ENCODE data around the gene CDKL4. TPM values are rescaled to one million over a fixed set of nuclear protein-coding genes. Genes with fewer than 3 reads are reported as not detected.

Gene CDKL4
- total RNA-seq, 1 donor from 2014 or later: 2.0 TPM

DNA sequence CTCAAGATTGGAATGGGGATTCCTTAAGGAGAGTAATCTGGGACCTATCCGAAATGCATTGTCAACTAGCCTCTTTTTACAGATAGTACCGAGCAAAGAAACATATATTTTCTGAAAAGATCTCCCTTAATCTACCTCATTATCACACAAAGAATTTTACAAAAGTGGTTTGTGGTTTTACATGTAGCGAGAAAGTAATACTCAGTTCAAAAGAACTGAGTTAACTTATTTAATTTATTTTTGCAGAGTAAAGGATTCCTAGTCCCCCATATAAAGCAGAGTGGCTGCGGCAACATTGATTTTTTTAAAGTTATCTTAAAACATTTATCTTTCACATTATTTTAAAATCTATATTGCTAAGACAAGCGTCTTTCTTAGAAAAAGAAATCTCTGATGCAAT, 107.0 kb downstream of the CDKL4 start:
- H3K9me3 Mint-ChIP-seq (ENCODE audit: low read depth): no peaks in the 10 kb centered on the region
- H3K27me3 Mint-ChIP-seq: no peaks in the 10 kb centered on the region
- H3K4me1 Mint-ChIP-seq (ENCODE audit: low read depth): peaks cover 4% of the 10 kb centered on the region
- no peak for DNase-seq (ENCODE audit: low spot score, unreplicated experiment)
- TF ChIP-seq, protein P1, sequence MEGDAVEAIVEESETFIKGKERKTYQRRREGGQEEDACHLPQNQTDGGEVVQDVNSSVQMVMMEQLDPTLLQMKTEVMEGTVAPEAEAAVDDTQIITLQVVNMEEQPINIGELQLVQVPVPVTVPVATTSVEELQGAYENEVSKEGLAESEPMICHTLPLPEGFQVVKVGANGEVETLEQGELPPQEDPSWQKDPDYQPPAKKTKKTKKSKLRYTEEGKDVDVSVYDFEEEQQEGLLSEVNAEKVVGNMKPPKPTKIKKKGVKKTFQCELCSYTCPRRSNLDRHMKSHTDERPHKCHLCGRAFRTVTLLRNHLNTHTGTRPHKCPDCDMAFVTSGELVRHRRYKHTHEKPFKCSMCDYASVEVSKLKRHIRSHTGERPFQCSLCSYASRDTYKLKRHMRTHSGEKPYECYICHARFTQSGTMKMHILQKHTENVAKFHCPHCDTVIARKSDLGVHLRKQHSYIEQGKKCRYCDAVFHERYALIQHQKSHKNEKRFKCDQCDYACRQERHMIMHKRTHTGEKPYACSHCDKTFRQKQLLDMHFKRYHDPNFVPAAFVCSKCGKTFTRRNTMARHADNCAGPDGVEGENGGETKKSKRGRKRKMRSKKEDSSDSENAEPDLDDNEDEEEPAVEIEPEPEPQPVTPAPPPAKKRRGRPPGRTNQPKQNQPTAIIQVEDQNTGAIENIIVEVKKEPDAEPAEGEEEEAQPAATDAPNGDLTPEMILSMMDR (IDR thresholded peaks at IDR 0.05; ENCODE audit: unreplicated experiment): no peak
- no peaks in the 10 kb centered on the region for H3K36me3 Mint-ChIP-seq (ENCODE audit: insufficient read depth)
- no peak overlapping the region for H3K4me3 Mint-ChIP-seq (ENCODE audit: low read depth)
- no peak overlapping the region for H3K27ac Mint-ChIP-seq

DNA sequence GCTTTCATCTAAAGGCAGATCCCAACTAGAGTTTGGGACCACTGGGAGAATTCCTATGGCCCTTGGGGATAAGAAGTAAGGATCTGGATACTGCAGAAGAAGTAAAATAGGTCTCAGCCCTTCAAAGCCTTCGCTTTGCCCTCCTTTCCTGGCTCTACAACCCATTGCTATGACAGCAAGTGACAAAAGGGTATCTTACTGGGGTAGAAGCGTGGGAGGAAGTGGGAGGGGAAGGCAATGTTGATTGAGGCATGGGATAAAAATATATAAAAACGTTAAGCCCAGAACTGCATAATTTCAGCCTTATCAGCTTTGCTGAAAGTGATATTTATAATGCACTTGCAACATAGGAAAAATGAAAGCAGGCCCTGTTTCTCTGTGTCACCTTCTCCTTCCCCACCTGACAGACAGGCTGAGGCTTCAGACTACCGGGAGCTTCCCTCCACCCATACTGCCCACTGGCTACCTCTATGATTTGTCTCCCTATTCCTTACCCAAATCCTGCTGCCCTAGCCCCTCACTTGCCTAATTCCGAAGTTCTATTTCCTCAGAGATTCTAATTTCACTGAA, 108.0 kb downstream of the CDKL4 start:
- Mint-ChIP-seq H3K4me1 (ENCODE audit: low read depth) (no peaks in the 10 kb centered on the region), H3K27ac (no peak overlapping the region), H3K4me3 (ENCODE audit: low read depth) (no peak overlapping the region), H3K36me3 (ENCODE audit: insufficient read depth) (no peaks in the 10 kb centered on the region), H3K27me3 (no peaks in the 10 kb centered on the region), H3K9me3 (ENCODE audit: low read depth) (no peaks in the 10 kb centered on the region)
- TF ChIP-seq, protein P1 (IDR thresholded peaks at IDR 0.05; ENCODE audit: unreplicated experiment): no peak
- DNase-seq (ENCODE audit: low spot score, unreplicated experiment): no peak

DNA sequence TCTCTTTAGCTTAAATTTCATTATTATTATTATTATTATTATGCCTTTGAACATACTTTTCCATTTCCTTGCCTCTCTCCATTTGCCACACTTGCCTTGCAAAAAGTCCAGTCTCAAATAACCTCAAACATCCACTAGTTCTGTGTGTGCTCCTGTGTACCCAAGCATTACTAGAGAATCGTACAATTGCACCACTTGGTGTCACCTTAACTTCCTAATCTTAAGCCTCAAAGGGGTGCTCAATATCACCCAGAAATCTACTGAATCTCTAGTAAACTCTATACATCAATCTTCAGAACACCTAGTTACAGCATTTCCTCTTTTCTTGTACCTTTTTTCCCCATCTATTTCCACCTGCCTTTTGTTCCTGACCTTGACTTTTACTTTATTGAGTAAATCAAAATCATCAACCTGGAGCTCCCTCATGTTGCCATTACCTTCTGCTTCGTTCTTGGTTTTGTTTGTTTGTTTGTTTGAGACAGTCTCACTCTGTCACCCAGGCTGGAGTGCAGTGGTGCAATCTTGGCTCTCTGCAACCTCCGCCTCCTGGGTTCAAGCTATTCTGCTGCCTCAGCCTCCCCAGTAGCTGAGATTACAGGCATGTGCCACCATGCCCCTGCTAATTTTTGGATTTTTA, 110.4 kb downstream of the CDKL4 start:
- TF ChIP-seq, protein P1 (IDR thresholded peaks at IDR 0.05; ENCODE audit: unreplicated experiment): no peak
- H3K27me3 Mint-ChIP-seq: no peaks in the 10 kb centered on the region
- no peaks in the 10 kb centered on the region for H3K36me3 Mint-ChIP-seq (ENCODE audit: insufficient read depth)
- H3K4me1 Mint-ChIP-seq (ENCODE audit: low read depth): no peaks in the 10 kb centered on the region
- no peak overlapping the region for H3K4me3 Mint-ChIP-seq (ENCODE audit: low read depth)
- H3K9me3 Mint-ChIP-seq (ENCODE audit: low read depth): no peaks in the 10 kb centered on the region
- no peak overlapping the region for H3K27ac Mint-ChIP-seq
- no peak for DNase-seq (ENCODE audit: low spot score, unreplicated experiment)

DNA sequence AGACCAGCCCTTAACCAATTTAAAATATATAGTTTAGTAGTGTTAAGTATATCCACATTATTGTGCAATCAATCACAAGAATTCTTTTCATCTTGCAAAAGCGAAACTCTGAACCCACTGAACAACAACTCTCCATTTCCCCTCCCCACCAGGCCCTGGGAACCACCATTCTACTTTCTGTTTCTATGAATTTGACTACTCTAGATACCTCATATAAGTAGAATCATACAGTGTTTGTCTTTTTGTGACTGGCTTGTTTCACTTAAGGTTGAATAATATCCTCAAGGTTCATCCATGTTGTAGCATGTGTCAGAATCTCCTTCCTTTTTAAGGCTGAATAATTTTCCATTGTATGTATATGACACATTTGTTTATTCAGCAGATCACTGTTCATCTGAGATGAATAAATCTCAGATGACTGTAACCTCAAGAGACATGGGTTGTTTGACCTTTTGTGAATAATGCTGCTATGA, 114.8 kb downstream of the CDKL4 start:
- Mint-ChIP-seq H3K4me3 (ENCODE audit: low read depth) (no peak overlapping the region), H3K36me3 (ENCODE audit: insufficient read depth) (no peaks in the 10 kb centered on the region), H3K27ac (no peak overlapping the region), H3K9me3 (ENCODE audit: low read depth) (no peaks in the 10 kb centered on the region), H3K27me3 (no peaks in the 10 kb centered on the region), H3K4me1 (ENCODE audit: low read depth) (peaks cover 6% of the 10 kb centered on the region)
- TF ChIP-seq, protein P1 (IDR thresholded peaks at IDR 0.05; ENCODE audit: unreplicated experiment): no peak
- DNase-seq (ENCODE audit: low spot score, unreplicated experiment): no peak

DNA sequence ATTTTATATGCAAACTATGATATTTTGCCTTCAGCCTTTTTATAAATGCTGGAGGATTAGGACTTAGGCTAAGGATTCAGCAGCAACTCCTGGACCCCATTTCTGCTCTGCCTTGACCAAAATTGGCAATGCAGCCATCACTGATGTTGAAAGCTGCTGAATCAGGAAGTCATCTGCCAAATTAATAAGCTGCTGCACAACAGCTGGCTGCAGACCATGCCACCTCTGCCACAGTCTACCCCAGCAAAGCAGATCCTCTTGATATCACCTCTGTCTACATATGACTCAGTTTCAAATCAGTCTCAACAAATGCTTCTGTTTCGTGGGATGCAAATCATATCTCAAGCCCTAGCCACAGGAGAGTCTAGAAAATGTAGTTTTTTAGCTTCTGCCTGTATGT, 115.8 kb downstream of the CDKL4 start:
- H3K27ac Mint-ChIP-seq: no peak overlapping the region
- no peaks in the 10 kb centered on the region for H3K27me3 Mint-ChIP-seq
- no peak overlapping the region for H3K4me3 Mint-ChIP-seq (ENCODE audit: low read depth)
- no peaks in the 10 kb centered on the region for H3K9me3 Mint-ChIP-seq (ENCODE audit: low read depth)
- no peak for DNase-seq (ENCODE audit: low spot score, unreplicated experiment)
- TF ChIP-seq, protein P1 (IDR thresholded peaks at IDR 0.05; ENCODE audit: unreplicated experiment): no peak
- H3K36me3 Mint-ChIP-seq (ENCODE audit: insufficient read depth): no peaks in the 10 kb centered on the region
- H3K4me1 Mint-ChIP-seq (ENCODE audit: low read depth): peaks cover 13% of the 10 kb centered on the region

Other genes starting within 250 kb of the CDKL4 start
- gene SOS1, start 122.9 kb downstream of the CDKL4 start, total RNA-seq: 68.3 and 77.0 TPM in 2 replicates
- gene MAP4K3, start 193.3 kb upstream of the CDKL4 start, total RNA-seq: 60.0 and 63.6 TPM in 2 replicates

Measured in progenitor cell of endocrine pancreas (in vitro differentiated cells).